Panc1 (cell line): ENCODE data around the gene KRT5.

Experiments
- CTCF ChIP-seq: fragments of 450-650 bp; IDR thresholded peaks from 2 replicates; pipeline ENCODE4 v1.5.1; 2017; ENCODE audit warnings: mild to moderate bottlenecking
- POLR2AphosphoS5 ChIP-seq: IDR thresholded peaks from 2 replicates; pipeline ENCODE4 v1.6.1; 2012; ENCODE audit warnings: mild to moderate bottlenecking, low read depth, low read length, moderate library complexity
- SIN3A ChIP-seq: IDR thresholded peaks from 2 replicates; pipeline ENCODE4 v1.6.1; 2012; ENCODE audit warnings: low read depth, mild to moderate bottlenecking, low read length, moderate library complexity, borderline replicate concordance; ENCODE audit not compliant: insufficient read depth

GRCh38 chr12:52521175-52521567 is 977 bp upstream of the KRT5 start:
- TF ChIP-seq CTCF (no peak), SIN3A (no peak), POLR2AphosphoS5 (no peak)
